K562 (cell line): Measurements from ENCODE around the gene SLC4A1. TPM values are rescaled to one million over a fixed set of nuclear protein-coding genes. Genes with fewer than 3 reads are reported as not detected.

Experiments used
- ARHGAP35 ChIP-seq: fragments of 450-650 bp; IDR thresholded peaks from 2 replicates; pipeline ENCODE4 v1.6.1; 2018; ENCODE audit not compliant: partially characterized antibody
- ARID1B ChIP-seq: fragments of 450-650 bp; IDR thresholded peaks from 2 replicates; pipeline ENCODE4 v1.6.1; 2016; ENCODE audit warnings: antibody characterized with exemption, mild to moderate bottlenecking, inconsistent platforms
- CREB1 ChIP-seq, 2 experiments: sonication (generic) in 1 of 2; formaldehyde crosslinking in 1 of 2; IDR thresholded peaks; 2 replicates each; pipeline versions ENCODE4 v1.6.1 to v1.8.0; 2012 to 2022; ENCODE audit warnings: inconsistent platforms in 1 of 2, mild to moderate bottlenecking in 1 of 2, missing genetic modification reagents in 1 of 2, moderate library complexity in 1 of 2
- DMBX1 ChIP-seq: fragments of 250-450 bp; sonication (Bioruptor Pico); IDR thresholded peaks from 2 replicates; pipeline ENCODE4 v1.8.0; 2022; ENCODE audit warnings: inconsistent platforms, mild to moderate bottlenecking, moderate library complexity, borderline replicate concordance
- FOXP1 ChIP-seq: sonication (generic); formaldehyde crosslinking; IDR thresholded peaks from 2 replicates; pipeline ENCODE4 v1.8.0; 2022; ENCODE audit warnings: mild to moderate bottlenecking, missing genetic modification reagents
- HDAC2 ChIP-seq: fragments of 450-650 bp; IDR thresholded peaks from 2 replicates; pipeline ENCODE4 v1.6.1; 2016; ENCODE audit warnings: mild to moderate bottlenecking
- KLF10 ChIP-seq: fragments of 250-450 bp; sonication (Bioruptor Pico); IDR thresholded peaks from 2 replicates; pipeline ENCODE4 v1.6.1; 2021; ENCODE audit warnings: matching md5 sums
- PRDM10 ChIP-seq: fragments of 450-650 bp; IDR thresholded peaks from 2 replicates; pipeline ENCODE4 v1.6.1; 2018; ENCODE audit not compliant: partially characterized antibody
- RNF2 ChIP-seq: sonication (generic); IDR thresholded peaks from 2 replicates; pipeline ENCODE4 v1.6.1; 2016
- TEAD1 ChIP-seq, 2 experiments: fragments of 450-650 bp in 1 of 2; sonication (generic) in 1 of 2; formaldehyde crosslinking; IDR thresholded peaks; 2 replicates each; pipeline versions ENCODE4 v1.4.0 to v1.8.0; 2020 to 2022; ENCODE audit warnings: mild to moderate bottlenecking in 2 of 2, missing genetic modification reagents in 1 of 2
- ZBTB11 ChIP-seq, 3 experiments: fragments of 200-800 bp in 1 of 3; fragments of 250-450 bp in 1 of 3; fragments of 450-650 bp in 1 of 3; sonication (Bioruptor Pico) in 1 of 3; sonication (Bioruptor generic) in 1 of 3; formaldehyde crosslinking in 1 of 3; IDR thresholded peaks; 2 replicates each; pipeline versions ENCODE4 v1.6.1 to v1.8.0; 2016 to 2022; ENCODE audit warnings: mild to moderate bottlenecking in 2 of 3, missing genetic modification characterization in 2 of 3, missing compliant biosample characterization in 1 of 3, moderate library complexity in 1 of 3
- ZNF77 ChIP-seq: fragments of 250-450 bp; sonication (Bioruptor Pico); IDR thresholded peaks from 2 replicates; pipeline ENCODE4 v1.5.0; 2020
- polyA plus RNA-seq, 8 experiments: library from polyadenylated mRNA; depleted of rRNA in 4 of 8; stranded (reverse) in 5 of 8; unstranded in 3 of 8; fragments of >200 nt; fragmentation: Nextera tagmentation in 2 of 8; fragmentation: Illumina TruSeq in 1 of 8; extraction: Ambion mirVana in 2 of 8; extraction: Trizol in 1 of 8; gene quantifications; 2 replicates each; pipeline versions ENCODE4 v1.2.1 to v1.2.3, GENCODE V29; 2011 to 2014; ENCODE audit warnings: inconsistent platforms in 1 of 8, missing spikeins in 1 of 8
- total RNA-seq, 7 experiments: library from RNA; depleted of rRNA in 6 of 7; stranded (reverse); fragments of >200 nt in 6 of 7; fragmentation: Illumina TruSeq in 2 of 7; extraction: Trizol in 2 of 7; gene quantifications; 2 replicates each; pipeline versions ENCODE4 v1.2.1 to v1.2.3, GENCODE V29; 2011 to 2021; ENCODE audit warnings: low replicate concordance in 1 of 7

Gene SLC4A1
- total and polyA plus RNA-seq, 9 of the 15 experiments (the other 6 are each of a cell fraction or from before 2014, with no cell fraction given) = 0.14 to 1.00 (median 0.53) TPM

- TF ChIP-seq TEAD1 (CRISPR knock-in tag; IDR thresholded peaks at IDR 0.05) (peak in 1 of 2 experiments; percentile 28; a peak in 1 of 4 replicates), CREB1 (IDR thresholded peaks at IDR 0.05) (no peak; the same call in 1 of the 2 replicates), CREB1 (CRISPR knock-in tag; IDR thresholded peaks at IDR 0.05) (peak; percentile 37; the same call in 1 of the 2 replicates), ZNF77 (CRISPR knock-in tag) (no peak), DMBX1 (CRISPR knock-in tag) (peak; percentile 43; the same call in 1 of the 2 replicates), KLF10 (CRISPR knock-in tag) (no peak), HDAC2 (peak; percentile 64; the same call in 1 of the 2 replicates), ARHGAP35 (no peak), ZBTB11 (CRISPR knock-in tag; IDR thresholded peaks at IDR 0.05) (0 out of 6 replicates have a peak, but pooled peaks of 1 of the 3 experiments have one; percentile 20), FOXP1 (CRISPR knock-in tag) (0 out of 2 replicates have a peak, but pooled peaks have one; percentile 25), PRDM10 (peak; percentile 75), ARID1B (0 out of 2 replicates have a peak, but pooled peaks have one; percentile 16), RNF2 (peak; percentile 65; the same call in 1 of the 2 replicates)
These were observed 11.9 kb upstream of the SLC4A1 start (continued) for GRCh38 chr17:44279666-44280391.
